GM23338 (cell line): ENCODE results near the gene PDE4C.

Experiments
- CREB1 ChIP-seq: fragments of 250-450 bp; sonication (Bioruptor Pico); IDR thresholded peaks from 2 replicates; pipeline ENCODE4 v1.5.0; 2020; ENCODE audit warnings: low read depth, mild to moderate bottlenecking, moderate library complexity
- EZH2 ChIP-seq: fragments of 200-600 bp; sonication (generic); IDR thresholded peaks from one replicate; pipeline ENCODE4 v1.8.0; 2017; ENCODE audit warnings: antibody characterized with exemption, mild to moderate bottlenecking, low read depth; ENCODE audit not compliant: unreplicated experiment
- EZH2phosphoT487 ChIP-seq: fragments of 200-600 bp; sonication (generic); IDR thresholded peaks from one replicate; pipeline ENCODE4 v1.8.1; 2018; ENCODE audit warnings: antibody characterized with exemption; ENCODE audit not compliant: unreplicated experiment
- JUNB ChIP-seq: IDR thresholded peaks from one replicate; pipeline ENCODE4 v1.6.1; 2016; ENCODE audit warnings: antibody characterized with exemption; ENCODE audit not compliant: unreplicated experiment
- NANOG ChIP-seq: IDR thresholded peaks from 2 replicates; pipeline ENCODE4 v1.6.1; 2016; ENCODE audit warnings: antibody characterized with exemption, borderline replicate concordance
- POLR2AphosphoS5 ChIP-seq: IDR thresholded peaks from 2 replicates; pipeline ENCODE4 v1.6.1; 2016; ENCODE audit warnings: antibody characterized with exemption, low read depth
- STAT1 ChIP-seq: IDR thresholded peaks from one replicate; pipeline ENCODE4 v1.6.1; 2016; ENCODE audit warnings: antibody characterized with exemption; ENCODE audit not compliant: unreplicated experiment
- ZNF114 ChIP-seq: fragments of 250-450 bp; sonication (Bioruptor Pico); IDR thresholded peaks from 2 replicates; pipeline ENCODE4 v1.5.0; 2020; ENCODE audit warnings: mild to moderate bottlenecking, moderate library complexity
- ZNF331 ChIP-seq: fragments of 250-450 bp; sonication (Bioruptor Pico); IDR thresholded peaks from 2 replicates; pipeline ENCODE4 v1.5.0; 2020; ENCODE audit warnings: low read depth, mild to moderate bottlenecking, moderate library complexity
- TF ChIP-seq, protein P1 (sequence below), 2 experiments: fragments of 200-600 bp in 1 of 2; sonication (generic) in 1 of 2; conservative IDR thresholded peaks; 2 replicates each; pipeline versions ENCODE4 v1.5.1 to v1.6.1; 2016 to 2017; ENCODE audit warnings: antibody characterized with exemption in 2 of 2, low read depth in 2 of 2, mild to moderate bottlenecking in 2 of 2, moderate library complexity in 1 of 2
- TF ChIP-seq, protein P2 (sequence below): IDR thresholded peaks from one replicate; pipeline ENCODE4 v1.6.1; 2018; ENCODE audit warnings: antibody characterized with exemption; ENCODE audit not compliant: unreplicated experiment
- TF ChIP-seq, protein P3 (sequence below): IDR thresholded peaks from 2 replicates; pipeline ENCODE4 v1.6.1; 2016; ENCODE audit warnings: antibody characterized with exemption
- TF ChIP-seq, protein P4 (sequence below): fragments of 250-450 bp; sonication (Bioruptor Pico); IDR thresholded peaks from 2 replicates; pipeline ENCODE4 v1.5.0; 2020; ENCODE audit warnings: mild to moderate bottlenecking, moderate library complexity

DNA sequence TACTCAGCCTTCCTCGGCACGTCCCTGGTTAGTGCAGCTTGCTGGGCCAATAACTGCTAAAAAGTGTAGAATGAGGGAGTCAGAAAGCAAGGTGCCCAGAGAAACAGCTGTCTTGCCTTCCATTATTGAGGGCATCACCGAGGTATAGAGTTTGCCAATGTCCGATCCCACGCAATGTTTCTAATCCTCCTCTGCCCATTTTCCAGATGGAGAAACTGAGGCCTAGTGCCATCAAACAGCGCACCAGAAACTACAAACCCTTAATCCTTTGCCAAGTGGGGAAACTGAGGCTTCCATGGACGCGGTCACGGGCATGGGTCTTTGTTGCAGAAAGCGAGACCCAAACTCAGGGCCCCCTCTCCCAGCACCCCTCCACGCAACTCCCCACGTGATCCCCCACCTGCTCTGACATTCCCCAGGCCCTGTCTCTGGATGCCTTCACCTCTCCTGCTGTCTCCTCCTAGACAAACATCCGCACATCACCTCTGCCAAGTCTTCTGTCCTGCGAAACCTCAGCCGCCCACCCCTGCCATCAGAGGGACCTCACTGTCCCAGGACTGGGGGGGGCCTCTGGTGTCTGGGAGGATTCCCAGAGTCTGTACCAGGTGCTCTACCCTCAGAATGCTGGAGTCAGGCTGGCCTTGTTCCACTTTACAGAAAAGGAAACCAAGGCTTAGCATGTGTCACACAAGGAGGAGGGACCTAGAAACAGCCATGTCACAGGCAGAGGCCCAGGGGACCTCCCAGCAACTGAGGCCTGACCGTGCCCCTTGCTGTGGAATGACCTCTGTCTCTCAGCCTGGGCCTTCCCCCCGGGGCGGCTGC, 930 bp upstream of the PDE4C start:
- TF ChIP-seq, protein P1, sequence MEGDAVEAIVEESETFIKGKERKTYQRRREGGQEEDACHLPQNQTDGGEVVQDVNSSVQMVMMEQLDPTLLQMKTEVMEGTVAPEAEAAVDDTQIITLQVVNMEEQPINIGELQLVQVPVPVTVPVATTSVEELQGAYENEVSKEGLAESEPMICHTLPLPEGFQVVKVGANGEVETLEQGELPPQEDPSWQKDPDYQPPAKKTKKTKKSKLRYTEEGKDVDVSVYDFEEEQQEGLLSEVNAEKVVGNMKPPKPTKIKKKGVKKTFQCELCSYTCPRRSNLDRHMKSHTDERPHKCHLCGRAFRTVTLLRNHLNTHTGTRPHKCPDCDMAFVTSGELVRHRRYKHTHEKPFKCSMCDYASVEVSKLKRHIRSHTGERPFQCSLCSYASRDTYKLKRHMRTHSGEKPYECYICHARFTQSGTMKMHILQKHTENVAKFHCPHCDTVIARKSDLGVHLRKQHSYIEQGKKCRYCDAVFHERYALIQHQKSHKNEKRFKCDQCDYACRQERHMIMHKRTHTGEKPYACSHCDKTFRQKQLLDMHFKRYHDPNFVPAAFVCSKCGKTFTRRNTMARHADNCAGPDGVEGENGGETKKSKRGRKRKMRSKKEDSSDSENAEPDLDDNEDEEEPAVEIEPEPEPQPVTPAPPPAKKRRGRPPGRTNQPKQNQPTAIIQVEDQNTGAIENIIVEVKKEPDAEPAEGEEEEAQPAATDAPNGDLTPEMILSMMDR (conservative IDR thresholded peaks at IDR 0.05; ENCODE audit: low read depth in 2 of 2): no peak
- TF ChIP-seq, protein P2, sequence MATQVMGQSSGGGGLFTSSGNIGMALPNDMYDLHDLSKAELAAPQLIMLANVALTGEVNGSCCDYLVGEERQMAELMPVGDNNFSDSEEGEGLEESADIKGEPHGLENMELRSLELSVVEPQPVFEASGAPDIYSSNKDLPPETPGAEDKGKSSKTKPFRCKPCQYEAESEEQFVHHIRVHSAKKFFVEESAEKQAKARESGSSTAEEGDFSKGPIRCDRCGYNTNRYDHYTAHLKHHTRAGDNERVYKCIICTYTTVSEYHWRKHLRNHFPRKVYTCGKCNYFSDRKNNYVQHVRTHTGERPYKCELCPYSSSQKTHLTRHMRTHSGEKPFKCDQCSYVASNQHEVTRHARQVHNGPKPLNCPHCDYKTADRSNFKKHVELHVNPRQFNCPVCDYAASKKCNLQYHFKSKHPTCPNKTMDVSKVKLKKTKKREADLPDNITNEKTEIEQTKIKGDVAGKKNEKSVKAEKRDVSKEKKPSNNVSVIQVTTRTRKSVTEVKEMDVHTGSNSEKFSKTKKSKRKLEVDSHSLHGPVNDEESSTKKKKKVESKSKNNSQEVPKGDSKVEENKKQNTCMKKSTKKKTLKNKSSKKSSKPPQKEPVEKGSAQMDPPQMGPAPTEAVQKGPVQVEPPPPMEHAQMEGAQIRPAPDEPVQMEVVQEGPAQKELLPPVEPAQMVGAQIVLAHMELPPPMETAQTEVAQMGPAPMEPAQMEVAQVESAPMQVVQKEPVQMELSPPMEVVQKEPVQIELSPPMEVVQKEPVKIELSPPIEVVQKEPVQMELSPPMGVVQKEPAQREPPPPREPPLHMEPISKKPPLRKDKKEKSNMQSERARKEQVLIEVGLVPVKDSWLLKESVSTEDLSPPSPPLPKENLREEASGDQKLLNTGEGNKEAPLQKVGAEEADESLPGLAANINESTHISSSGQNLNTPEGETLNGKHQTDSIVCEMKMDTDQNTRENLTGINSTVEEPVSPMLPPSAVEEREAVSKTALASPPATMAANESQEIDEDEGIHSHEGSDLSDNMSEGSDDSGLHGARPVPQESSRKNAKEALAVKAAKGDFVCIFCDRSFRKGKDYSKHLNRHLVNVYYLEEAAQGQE: no peak
- TF ChIP-seq POLR2AphosphoS5: no peak
- TF ChIP-seq ZNF331 (CRISPR knock-in tag): no peak
- TF ChIP-seq CREB1 (CRISPR knock-in tag): no peak
- no peak for TF ChIP-seq ZNF114 (CRISPR knock-in tag)
- TF ChIP-seq EZH2: no peak
- no peak for TF ChIP-seq NANOG
- no peak for TF ChIP-seq EZH2phosphoT487
- TF ChIP-seq, protein P3, sequence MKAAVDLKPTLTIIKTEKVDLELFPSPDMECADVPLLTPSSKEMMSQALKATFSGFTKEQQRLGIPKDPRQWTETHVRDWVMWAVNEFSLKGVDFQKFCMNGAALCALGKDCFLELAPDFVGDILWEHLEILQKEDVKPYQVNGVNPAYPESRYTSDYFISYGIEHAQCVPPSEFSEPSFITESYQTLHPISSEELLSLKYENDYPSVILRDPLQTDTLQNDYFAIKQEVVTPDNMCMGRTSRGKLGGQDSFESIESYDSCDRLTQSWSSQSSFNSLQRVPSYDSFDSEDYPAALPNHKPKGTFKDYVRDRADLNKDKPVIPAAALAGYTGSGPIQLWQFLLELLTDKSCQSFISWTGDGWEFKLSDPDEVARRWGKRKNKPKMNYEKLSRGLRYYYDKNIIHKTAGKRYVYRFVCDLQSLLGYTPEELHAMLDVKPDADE: no peak
- TF ChIP-seq JUNB: no peak
- TF ChIP-seq STAT1: no peak
- TF ChIP-seq, protein P4, sequence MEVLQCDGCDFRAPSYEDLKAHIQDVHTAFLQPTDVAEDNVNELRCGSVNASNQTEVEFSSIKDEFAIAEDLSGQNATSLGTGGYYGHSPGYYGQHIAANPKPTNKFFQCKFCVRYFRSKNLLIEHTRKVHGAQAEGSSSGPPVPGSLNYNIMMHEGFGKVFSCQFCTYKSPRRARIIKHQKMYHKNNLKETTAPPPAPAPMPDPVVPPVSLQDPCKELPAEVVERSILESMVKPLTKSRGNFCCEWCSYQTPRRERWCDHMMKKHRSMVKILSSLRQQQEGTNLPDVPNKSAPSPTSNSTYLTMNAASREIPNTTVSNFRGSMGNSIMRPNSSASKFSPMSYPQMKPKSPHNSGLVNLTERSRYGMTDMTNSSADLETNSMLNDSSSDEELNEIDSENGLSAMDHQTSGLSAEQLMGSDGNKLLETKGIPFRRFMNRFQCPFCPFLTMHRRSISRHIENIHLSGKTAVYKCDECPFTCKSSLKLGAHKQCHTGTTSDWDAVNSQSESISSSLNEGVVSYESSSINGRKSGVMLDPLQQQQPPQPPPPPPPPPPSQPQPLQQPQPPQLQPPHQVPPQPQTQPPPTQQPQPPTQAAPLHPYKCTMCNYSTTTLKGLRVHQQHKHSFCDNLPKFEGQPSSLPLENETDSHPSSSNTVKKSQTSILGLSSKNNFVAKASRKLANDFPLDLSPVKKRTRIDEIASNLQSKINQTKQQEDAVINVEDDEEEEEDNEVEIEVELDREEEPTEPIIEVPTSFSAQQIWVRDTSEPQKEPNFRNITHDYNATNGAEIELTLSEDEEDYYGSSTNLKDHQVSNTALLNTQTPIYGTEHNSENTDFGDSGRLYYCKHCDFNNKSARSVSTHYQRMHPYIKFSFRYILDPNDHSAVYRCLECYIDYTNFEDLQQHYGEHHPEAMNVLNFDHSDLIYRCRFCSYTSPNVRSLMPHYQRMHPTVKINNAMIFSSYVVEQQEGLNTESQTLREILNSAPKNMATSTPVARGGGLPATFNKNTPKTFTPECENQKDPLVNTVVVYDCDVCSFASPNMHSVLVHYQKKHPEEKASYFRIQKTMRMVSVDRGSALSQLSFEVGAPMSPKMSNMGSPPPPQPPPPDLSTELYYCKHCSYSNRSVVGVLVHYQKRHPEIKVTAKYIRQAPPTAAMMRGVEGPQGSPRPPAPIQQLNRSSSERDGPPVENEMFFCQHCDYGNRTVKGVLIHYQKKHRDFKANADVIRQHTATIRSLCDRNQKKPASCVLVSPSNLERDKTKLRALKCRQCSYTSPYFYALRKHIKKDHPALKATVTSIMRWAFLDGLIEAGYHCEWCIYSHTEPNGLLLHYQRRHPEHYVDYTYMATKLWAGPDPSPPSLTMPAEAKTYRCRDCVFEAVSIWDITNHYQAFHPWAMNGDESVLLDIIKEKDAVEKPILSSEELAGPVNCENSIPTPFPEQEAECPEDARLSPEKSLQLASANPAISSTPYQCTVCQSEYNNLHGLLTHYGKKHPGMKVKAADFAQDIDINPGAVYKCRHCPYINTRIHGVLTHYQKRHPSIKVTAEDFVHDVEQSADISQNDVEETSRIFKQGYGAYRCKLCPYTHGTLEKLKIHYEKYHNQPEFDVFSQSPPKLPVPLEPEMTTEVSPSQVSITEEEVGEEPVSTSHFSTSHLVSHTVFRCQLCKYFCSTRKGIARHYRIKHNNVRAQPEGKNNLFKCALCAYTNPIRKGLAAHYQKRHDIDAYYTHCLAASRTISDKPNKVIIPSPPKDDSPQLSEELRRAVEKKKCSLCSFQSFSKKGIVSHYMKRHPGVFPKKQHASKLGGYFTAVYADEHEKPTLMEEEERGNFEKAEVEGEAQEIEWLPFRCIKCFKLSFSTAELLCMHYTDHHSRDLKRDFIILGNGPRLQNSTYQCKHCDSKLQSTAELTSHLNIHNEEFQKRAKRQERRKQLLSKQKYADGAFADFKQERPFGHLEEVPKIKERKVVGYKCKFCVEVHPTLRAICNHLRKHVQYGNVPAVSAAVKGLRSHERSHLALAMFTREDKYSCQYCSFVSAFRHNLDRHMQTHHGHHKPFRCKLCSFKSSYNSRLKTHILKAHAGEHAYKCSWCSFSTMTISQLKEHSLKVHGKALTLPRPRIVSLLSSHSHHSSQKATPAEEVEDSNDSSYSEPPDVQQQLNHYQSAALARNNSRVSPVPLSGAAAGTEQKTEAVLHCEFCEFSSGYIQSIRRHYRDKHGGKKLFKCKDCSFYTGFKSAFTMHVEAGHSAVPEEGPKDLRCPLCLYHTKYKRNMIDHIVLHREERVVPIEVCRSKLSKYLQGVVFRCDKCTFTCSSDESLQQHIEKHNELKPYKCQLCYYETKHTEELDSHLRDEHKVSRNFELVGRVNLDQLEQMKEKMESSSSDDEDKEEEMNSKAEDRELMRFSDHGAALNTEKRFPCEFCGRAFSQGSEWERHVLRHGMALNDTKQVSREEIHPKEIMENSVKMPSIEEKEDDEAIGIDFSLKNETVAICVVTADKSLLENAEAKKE (CRISPR knock-in tag): no peak
